SW 1271 (cell line): ENCODE measurements around the gene FAM153A.
"Not testable (repeated sequence)": the region's sequence is repeated elsewhere in the genome, so short reads cannot be mapped to it uniquely, and the experiment has no call there.

Experiments
- DNase-seq, 2 experiments: peaks; one replicate each; lab custom pipeline; 2025; lab: John Stamatoyannopoulos, UW

The FAM153A gene

GRCh38 chr5:177724858-177725257 is 57.8 kb downstream of the FAM153A start:
- DNase-seq, result not testable (repeated sequence)

DNA sequence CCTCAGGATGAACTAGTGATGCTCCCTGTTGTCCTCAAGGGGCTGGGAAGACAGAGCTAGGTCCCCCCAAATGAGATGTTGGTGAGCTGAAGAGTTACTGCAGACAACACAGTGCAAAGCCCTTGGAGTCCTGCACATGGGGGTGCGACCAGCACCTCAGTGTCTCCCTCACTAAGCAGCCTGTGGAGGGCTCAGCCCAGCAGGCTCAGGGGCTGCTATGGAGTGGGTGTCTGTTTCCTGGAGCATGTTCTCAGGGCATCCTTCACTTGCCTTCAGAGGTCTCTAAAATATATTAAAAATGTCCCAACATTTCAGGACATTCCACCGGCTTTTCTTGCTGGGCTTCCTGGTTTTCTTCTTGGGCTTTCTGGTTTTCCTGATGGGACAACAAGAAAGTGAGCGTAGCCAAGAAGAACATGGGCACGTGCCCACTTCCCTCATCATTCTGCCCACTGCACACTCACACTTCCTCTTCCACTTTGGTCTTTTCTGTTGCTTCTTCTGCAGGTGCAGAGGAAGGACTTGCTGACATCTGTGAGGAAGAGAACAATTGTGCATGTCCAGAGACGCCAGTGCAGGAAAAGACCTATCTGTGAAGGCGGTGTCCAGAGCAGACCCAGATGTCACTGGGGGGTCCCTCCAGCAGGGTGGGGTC is 58.7 kb downstream of the FAM153A start:
- not testable (repeated sequence) for DNase-seq

DNA sequence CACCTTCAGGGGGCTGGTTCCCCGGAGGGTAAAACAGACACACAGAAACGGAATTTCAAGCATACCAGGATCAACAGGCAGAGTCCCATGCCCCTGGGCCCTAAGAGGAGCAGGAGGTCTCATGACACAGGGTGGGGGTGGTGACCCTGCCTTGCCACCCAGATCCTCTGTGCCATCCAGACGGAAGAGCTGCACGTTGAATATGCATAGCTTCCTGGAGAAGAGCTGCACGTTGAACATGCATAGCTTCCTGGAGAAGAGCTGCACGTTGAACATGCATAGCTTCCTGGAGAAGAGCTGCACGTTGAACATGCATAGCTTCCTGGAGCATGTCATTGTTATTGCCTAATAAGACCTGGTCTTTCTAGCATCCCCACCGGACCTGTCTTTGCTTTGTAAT is 59.9 kb downstream of the FAM153A start:
- not testable (repeated sequence) for DNase-seq

- not testable (repeated sequence) for DNase-seq
Observed at GRCh38 chr5:177719989-177720388, 62.7 kb downstream of the FAM153A start.

- not testable (repeated sequence) for DNase-seq
Observed at GRCh38 chr5:177715423-177715822, 67.3 kb downstream of the FAM153A start.

GRCh38 chr5:177696100-177696499 is 86.6 kb downstream of the FAM153A start:
- DNase-seq, result not testable (repeated sequence)

DNA sequence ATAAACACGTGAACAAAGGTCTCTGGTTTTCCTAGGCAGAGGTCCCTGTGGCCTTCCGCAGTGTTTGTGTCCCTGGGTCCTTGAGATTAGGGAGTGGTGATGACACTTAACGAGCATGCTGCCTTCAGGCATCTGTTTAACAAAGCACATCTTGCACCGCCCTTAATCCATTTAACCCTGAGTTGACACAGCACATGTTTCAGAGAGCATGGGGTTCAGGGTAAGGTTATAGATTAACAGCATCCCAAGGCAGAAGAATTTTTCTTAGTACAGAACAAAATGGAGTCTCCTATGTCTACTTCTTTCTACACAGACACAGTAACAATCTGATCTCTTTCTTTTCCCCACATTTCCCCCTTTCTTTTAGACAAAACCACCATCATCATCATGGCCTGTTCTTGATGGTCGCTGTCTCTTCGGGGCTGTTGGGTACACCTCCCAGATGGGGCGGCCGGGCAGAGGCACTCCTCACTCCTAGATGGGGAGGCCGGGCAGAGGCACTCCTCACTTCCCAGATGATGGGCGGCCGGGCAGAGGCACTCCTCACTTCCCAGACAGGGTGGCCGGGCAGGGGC is 87.3 kb downstream of the FAM153A start:
- not testable (repeated sequence) for DNase-seq

GRCh38 chr5:177694518-177694835 is 88.2 kb downstream of the FAM153A start:
- not testable (repeated sequence) for DNase-seq

GRCh38 chr5:177693671-177694517 is 88.8 kb downstream of the FAM153A start:
- not testable (repeated sequence) for DNase-seq

- not testable (repeated sequence) for DNase-seq
Observed at GRCh38 chr5:177692969-177693368, 89.7 kb downstream of the FAM153A start.

- DNase-seq, result not testable (repeated sequence)
Observed at GRCh38 chr5:177692507-177692906, 90.2 kb downstream of the FAM153A start.

GRCh38 chr5:177689011-177689610 is 93.6 kb downstream of the FAM153A start:
- not testable (repeated sequence) for DNase-seq

GRCh38 chr5:177688091-177688490 is 94.6 kb downstream of the FAM153A start:
- DNase-seq, result not testable (repeated sequence)

GRCh38 chr5:177681920-177682319 is 100.8 kb downstream of the FAM153A start:
- DNase-seq, result not testable (repeated sequence)
